ENCODE results near the gene DAAM1.

Gene DAAM1

GRCh38 chr14:59261334-59261733, 72.9 kb downstream of the DAAM1 start:
- DNase-seq: no peak

- no peak for DNase-seq
These were observed 74.4 kb downstream of the DAAM1 start for GRCh38 chr14:59262717-59263454.

- DNase-seq: no peak
These were observed 77.3 kb downstream of the DAAM1 start for GRCh38 chr14:59265808-59266207.

GRCh38 chr14:59267046-59267445, 78.6 kb downstream of the DAAM1 start:
- no peak for DNase-seq

GRCh38 chr14:59268011-59268410, 79.5 kb downstream of the DAAM1 start:
- DNase-seq: no peak

GRCh38 chr14:59268858-59269257, 80.4 kb downstream of the DAAM1 start:
- DNase-seq: no peak

GRCh38 chr14:59269466-59269865, 81.0 kb downstream of the DAAM1 start:
- DNase-seq: no peak

- DNase-seq: no peak
These were observed 82.8 kb downstream of the DAAM1 start for GRCh38 chr14:59271256-59271655.

GRCh38 chr14:59271734-59272133, 83.3 kb downstream of the DAAM1 start:
- DNase-seq: no peak

GRCh38 chr14:59272633-59273032, 84.2 kb downstream of the DAAM1 start:
- DNase-seq: no peak

GRCh38 chr14:59273737-59274136, 85.3 kb downstream of the DAAM1 start:
- DNase-seq: no peak

GRCh38 chr14:59274991-59275391, 86.5 kb downstream of the DAAM1 start:
- peak; percentile 7 for DNase-seq

GRCh38 chr14:59275668-59276067, 87.2 kb downstream of the DAAM1 start:
- DNase-seq: no peak

GRCh38 chr14:59276235-59276634, 87.8 kb downstream of the DAAM1 start:
- DNase-seq: no peak

GRCh38 chr14:59277659-59278058, 89.2 kb downstream of the DAAM1 start:
- no peak for DNase-seq

GRCh38 chr14:59278111-59278510, 89.6 kb downstream of the DAAM1 start:
- no peak for DNase-seq

GRCh38 chr14:59280961-59281360, 92.5 kb downstream of the DAAM1 start:
- no peak for DNase-seq

GRCh38 chr14:59281609-59282377, 93.3 kb downstream of the DAAM1 start:
- DNase-seq: no peak

- no peak for DNase-seq
These were observed 93.9 kb downstream of the DAAM1 start for GRCh38 chr14:59282378-59282765.

GRCh38 chr14:59283361-59283760, 94.9 kb downstream of the DAAM1 start:
- no peak for DNase-seq

GRCh38 chr14:59284059-59284458, 95.6 kb downstream of the DAAM1 start:
- no peak for DNase-seq

- DNase-seq: no peak
These were observed 103.6 kb downstream of the DAAM1 start for GRCh38 chr14:59292028-59292427.

- DNase-seq: no peak
These were observed 104.6 kb downstream of the DAAM1 start for GRCh38 chr14:59292921-59293534.
